OCI-LY3 (cell line): ENCODE measurements around the gene EYA2.

Experiments
- H2AFZ ChIP-seq: fragments of 200-600, 300-600 bp; shearing (Covaris generic); 2 replicates; pipeline ENCODE4 v1.6.0; 2014; ENCODE audit warnings: antibody characterized with exemption, low read depth, low read length
- H3K27ac ChIP-seq: fragments of 200-600, 300-600 bp; sonication (generic); 2 replicates; pipeline ENCODE4 v1.5.1; 2014; ENCODE audit warnings: mild to moderate bottlenecking, low read length, moderate library complexity, mixed read lengths
- H3K27me3 ChIP-seq: fragments of 200-600, 300-600 bp; sonication (generic); 2 replicates; pipeline ENCODE4 v1.6.1; 2014; ENCODE audit warnings: low read depth, low read length, mixed read lengths
- H3K36me3 ChIP-seq: fragments of 200-600, 300-600 bp; sonication (generic); replicated peaks from 2 replicates; pipeline ENCODE3; 2014; ENCODE audit warnings: low read depth, low read length, mixed read lengths
- H3K4me1 ChIP-seq: fragments of 300-600, 200-600 bp; sonication (generic); 2 replicates; pipeline ENCODE4 v1.6.1; 2014; ENCODE audit warnings: low read length, mixed read lengths
- H3K4me2 ChIP-seq: fragments of 200-600, 300-600 bp; sonication (generic); 2 replicates; pipeline ENCODE4 v1.6.1; 2014; ENCODE audit warnings: low read length, mixed read lengths
- H3K4me3 ChIP-seq: fragments of 300-600, 200-600 bp; sonication (generic); 2 replicates; pipeline ENCODE4 v1.5.1; 2014; ENCODE audit warnings: antibody characterized with exemption, mild to moderate bottlenecking, low read length, moderate library complexity
- H3K79me2 ChIP-seq: fragments of 300-600, 200-600 bp; shearing (Covaris generic); 2 replicates; pipeline ENCODE4 v1.6.1; 2014; ENCODE audit warnings: mild to moderate bottlenecking, low read length, mixed read lengths
- H3K9ac ChIP-seq: fragments of 300-600, 200-600 bp; shearing (Covaris generic); 2 replicates; pipeline ENCODE4 v1.6.0; 2014; ENCODE audit warnings: mild to moderate bottlenecking, low read length, moderate library complexity
- H3K9me3 ChIP-seq: fragments of 200-600, 300-600 bp; shearing (Covaris generic); 2 replicates; pipeline ENCODE4 v1.6.1; 2014; ENCODE audit warnings: low read length, mixed read lengths; ENCODE audit not compliant: insufficient read depth
- H4K20me1 ChIP-seq: fragments of 200-600, 300-600 bp; sonication (generic); 2 replicates; pipeline ENCODE4 v1.6.1; 2016; ENCODE audit warnings: low read length, mixed read lengths; ENCODE audit not compliant: insufficient read depth
- CTCF ChIP-seq: fragments of 200-600, 300-600 bp; sonication (generic); IDR thresholded peaks from 2 replicates; pipeline ENCODE4 v1.5.1; 2014; ENCODE audit warnings: antibody characterized with exemption, low read length, low read depth
- EZH2phosphoT487 ChIP-seq: fragments of 200-600 bp; shearing (Covaris generic); IDR thresholded peaks from 2 replicates; pipeline ENCODE4 v1.6.1; 2018; ENCODE audit warnings: antibody characterized with exemption, mixed run types, low read depth

The EYA2 gene

GRCh38 chr20:47036091-47036870, 141.6 kb downstream of the EYA2 start:
- Histone ChIP-seq H3K36me3 (no peaks in the 10 kb centered on the region), H3K9ac (no peak overlapping the region), H3K27me3 (peaks cover under 1% of the 10 kb centered on the region; the same call in 1 of the 2 replicates), H3K4me2 (no peak overlapping the region), H3K4me1 (no peaks in the 10 kb centered on the region), H4K20me1 (no peaks in the 10 kb centered on the region), H3K79me2 (no peaks in the 10 kb centered on the region), H2AFZ (no peak overlapping the region), H3K4me3 (no peak overlapping the region), H3K27ac (no peak overlapping the region), H3K9me3 (no peaks in the 10 kb centered on the region)
- TF ChIP-seq EZH2phosphoT487 (no peak), CTCF (no peak)

DNA sequence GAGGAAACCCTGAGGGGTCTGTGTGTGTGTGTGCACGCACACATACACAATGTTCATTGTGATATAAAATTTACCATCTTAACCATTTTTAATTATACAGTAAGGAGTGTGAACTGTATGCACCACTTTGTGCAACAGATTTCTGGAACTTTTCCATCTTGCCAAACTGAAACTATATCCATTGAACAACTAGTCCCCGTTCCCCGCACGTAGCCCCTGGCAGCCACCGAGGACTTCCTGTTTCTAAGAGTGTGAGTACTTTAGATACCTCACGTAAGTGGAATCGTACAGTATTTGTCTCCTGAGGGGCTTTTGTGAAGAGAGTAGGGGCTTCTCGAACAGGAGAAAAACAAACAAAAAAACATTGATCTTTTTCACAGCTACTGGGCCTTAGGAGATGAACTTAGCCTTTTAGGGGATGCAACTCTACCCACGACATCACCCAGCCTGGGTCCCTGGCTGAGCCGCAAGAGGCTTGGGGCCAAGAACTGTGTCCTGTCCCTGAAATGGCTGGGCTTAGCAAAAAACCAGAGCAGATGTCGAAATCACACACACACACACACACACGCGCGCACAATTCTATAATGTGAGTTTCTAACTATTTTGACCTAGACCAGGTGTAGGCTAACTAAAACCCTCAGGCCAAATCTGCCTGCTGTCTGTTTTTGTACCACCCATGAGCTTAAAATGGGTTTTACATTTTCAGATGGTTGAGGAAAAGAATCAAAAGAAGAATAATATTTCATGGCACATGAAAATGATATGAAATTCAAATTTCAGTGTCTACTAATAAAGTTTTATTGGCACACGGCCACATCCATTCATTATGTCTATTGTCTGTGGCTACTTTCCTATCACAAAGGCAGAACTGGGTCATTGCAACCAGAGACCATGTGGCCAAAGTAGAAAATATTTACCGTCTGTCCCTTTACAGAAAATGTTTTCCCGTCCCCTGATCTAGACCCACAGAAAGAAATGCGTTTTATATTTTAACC, 144.2 kb downstream of the EYA2 start:
- H3K4me1 ChIP-seq = no peaks in the 10 kb centered on the region
- no peak overlapping the region for H3K27ac ChIP-seq
- no peak overlapping the region for H3K4me2 ChIP-seq
- H4K20me1 ChIP-seq = no peaks in the 10 kb centered on the region
- H3K27me3 ChIP-seq = peaks cover 4% of the 10 kb centered on the region; the same call in 1 of the 2 replicates
- no peak overlapping the region for H2AFZ ChIP-seq
- no peaks in the 10 kb centered on the region for H3K9me3 ChIP-seq
- H3K9ac ChIP-seq = no peak overlapping the region
- H3K36me3 ChIP-seq = no peaks in the 10 kb centered on the region
- TF ChIP-seq EZH2phosphoT487 (no peak), CTCF (no peak)
- no peak overlapping the region for H3K4me3 ChIP-seq
- no peaks in the 10 kb centered on the region for H3K79me2 ChIP-seq

DNA sequence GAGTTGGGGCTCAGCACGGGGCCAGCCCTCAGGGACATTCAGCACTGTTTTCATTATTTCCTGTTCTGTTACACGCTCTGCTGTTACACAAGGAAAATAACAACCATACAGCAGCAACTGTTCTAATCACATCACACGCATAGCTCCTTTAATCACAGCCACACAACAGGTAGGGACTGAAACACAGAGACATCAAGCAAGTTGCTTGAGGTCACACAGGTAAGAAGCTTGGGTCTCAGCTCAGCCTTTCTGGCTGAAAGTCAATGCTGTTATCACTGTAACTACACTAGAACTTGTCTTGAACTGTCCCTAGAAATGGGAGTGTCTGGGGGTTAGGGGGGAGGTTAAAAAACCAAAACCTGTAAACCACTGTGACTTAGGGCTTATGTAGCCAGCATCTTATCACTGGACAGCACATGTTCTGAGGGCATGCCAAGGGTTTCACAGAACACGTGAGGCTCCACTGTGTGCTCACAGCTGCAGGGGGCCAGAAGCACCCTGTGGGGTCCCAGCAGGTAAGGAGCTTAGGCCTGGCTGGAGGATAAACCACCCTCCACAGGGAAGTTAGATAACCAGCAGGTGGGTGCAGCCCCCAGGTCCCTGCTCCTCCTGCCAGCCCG, 146.0 kb downstream of the EYA2 start:
- no peak overlapping the region for H2AFZ ChIP-seq
- no peaks in the 10 kb centered on the region for H3K79me2 ChIP-seq
- peaks cover 4% of the 10 kb centered on the region; the same call in 1 of the 2 replicates for H3K27me3 ChIP-seq
- no peak overlapping the region for H3K4me3 ChIP-seq
- H3K27ac ChIP-seq = no peak overlapping the region
- TF ChIP-seq EZH2phosphoT487 (no peak), CTCF (no peak)
- H4K20me1 ChIP-seq = no peaks in the 10 kb centered on the region
- no peaks in the 10 kb centered on the region for H3K36me3 ChIP-seq
- H3K4me1 ChIP-seq = no peaks in the 10 kb centered on the region
- H3K9ac ChIP-seq = no peak overlapping the region
- H3K4me2 ChIP-seq = no peak overlapping the region
- peaks cover 4% of the 10 kb centered on the region; the same call in 1 of the 2 replicates for H3K9me3 ChIP-seq
